ENCODE measurements around the gene C16orf74. TPM values are rescaled to one million over a fixed set of nuclear protein-coding genes. Genes with fewer than 3 reads are reported as not detected.

Gene C16orf74
- total and polyA plus RNA-seq, 9 donors = 0.38 to 1.5 (median 0.63) TPM; not detected in 2

DNA sequence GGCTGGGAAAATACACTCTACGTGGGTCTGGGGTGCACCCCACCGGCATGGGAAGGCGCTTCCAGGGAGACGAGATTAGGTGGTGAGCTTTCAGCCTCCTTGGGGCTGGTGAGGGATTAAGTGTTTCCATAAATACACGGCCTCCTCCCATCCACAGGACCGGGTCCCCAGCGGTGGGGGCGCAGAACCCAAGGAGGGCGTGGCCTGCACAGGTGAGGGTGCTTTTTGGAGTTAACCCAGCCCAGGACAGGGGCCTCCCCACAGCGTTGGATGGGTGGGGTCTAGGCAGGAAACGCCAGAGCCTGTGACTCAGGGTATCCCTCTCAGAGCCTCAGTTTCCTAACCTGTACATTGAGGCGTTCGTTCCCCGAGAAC is 1.1 kb downstream of the C16orf74 start:
- peaks cover 5% of the 10 kb centered on the region for H3K4me1 ChIP-seq (ENCODE audit: insufficient read depth)
- 25 to 36% (median 34%) methylated on average over 12 to 14 of the region's 14 CpGs for WGBS, 3 donors

DNA sequence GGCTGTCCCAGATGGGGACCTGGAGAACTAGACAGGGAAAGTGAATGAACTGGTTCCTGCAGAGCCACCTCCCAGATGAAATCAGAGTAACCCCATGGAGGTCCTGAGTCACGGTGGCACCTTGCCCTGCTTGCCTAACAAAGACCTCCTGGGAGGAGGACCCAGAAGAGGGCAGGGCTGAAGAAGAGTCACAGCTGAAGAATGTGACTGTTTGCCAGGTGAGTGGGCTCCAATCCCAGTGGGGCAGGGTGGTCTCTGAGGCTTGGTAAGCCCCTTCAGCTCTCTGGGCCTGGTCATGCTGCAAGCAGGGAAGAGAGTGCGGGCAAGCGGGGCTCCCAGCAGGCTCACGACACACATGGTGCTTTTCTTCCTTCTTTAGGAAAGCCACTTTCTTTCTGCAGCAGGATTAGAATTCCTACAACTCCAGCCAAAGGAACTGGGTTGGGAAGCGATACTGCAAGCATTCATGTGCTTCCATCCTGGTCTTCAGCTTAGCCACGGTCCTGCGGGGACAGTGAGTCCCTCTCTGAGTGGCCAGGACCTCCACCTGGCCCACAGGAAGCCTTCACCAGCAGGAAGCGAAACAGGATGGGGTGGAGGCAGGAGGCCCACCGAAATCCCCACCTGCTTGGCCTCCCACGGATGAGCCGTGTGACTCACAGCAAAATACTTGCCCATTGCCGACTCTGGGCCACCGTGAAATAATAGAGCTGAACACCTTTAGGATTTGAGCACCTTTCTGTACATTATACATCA is 4.3 kb downstream of the C16orf74 start:
- no peak overlapping the region for H3K27ac ChIP-seq
- H3K9me3 ChIP-seq = no peaks in the 10 kb centered on the region
- intact Hi-C loops (cut with DNase I) = no loop called here
- peaks cover 5% of the 10 kb centered on the region for H3K4me1 ChIP-seq (ENCODE audit: insufficient read depth)
- TF ChIP-seq, protein P1, sequence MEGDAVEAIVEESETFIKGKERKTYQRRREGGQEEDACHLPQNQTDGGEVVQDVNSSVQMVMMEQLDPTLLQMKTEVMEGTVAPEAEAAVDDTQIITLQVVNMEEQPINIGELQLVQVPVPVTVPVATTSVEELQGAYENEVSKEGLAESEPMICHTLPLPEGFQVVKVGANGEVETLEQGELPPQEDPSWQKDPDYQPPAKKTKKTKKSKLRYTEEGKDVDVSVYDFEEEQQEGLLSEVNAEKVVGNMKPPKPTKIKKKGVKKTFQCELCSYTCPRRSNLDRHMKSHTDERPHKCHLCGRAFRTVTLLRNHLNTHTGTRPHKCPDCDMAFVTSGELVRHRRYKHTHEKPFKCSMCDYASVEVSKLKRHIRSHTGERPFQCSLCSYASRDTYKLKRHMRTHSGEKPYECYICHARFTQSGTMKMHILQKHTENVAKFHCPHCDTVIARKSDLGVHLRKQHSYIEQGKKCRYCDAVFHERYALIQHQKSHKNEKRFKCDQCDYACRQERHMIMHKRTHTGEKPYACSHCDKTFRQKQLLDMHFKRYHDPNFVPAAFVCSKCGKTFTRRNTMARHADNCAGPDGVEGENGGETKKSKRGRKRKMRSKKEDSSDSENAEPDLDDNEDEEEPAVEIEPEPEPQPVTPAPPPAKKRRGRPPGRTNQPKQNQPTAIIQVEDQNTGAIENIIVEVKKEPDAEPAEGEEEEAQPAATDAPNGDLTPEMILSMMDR (IDR thresholded peaks at IDR 0.05) = no peak
- TF ChIP-seq EP300 (IDR thresholded peaks at IDR 0.05) (no peak), POLR2A (IDR thresholded peaks at IDR 0.05) (no peak)
- no peaks in the 10 kb centered on the region for H3K36me3 ChIP-seq
- H3K4me3 ChIP-seq = no peak overlapping the region
- H3K27me3 ChIP-seq = no peaks in the 10 kb centered on the region
- no peak for DNase-seq
- 83 to 86% (median 84%) methylated on average over 13 of the region's 13 CpGs for WGBS, 3 donors

More for the DNA sequence above, 1.1 kb downstream of the C16orf74 start:
- peak overlapping the region; percentile 37 for H3K4me3 ChIP-seq
- H3K9me3 ChIP-seq = no peaks in the 10 kb centered on the region
- TF ChIP-seq EP300 (IDR thresholded peaks at IDR 0.05) (no peak), POLR2A (IDR thresholded peaks at IDR 0.05) (no peak)
- TF ChIP-seq, protein P1 (IDR thresholded peaks at IDR 0.05) = no peak
- no peak for DNase-seq
- H3K27ac ChIP-seq = no peak overlapping the region
- H3K36me3 ChIP-seq = no peaks in the 10 kb centered on the region
- intact Hi-C loops (cut with DNase I) = no loop called here
- H3K27me3 ChIP-seq = no peaks in the 10 kb centered on the region

DNA sequence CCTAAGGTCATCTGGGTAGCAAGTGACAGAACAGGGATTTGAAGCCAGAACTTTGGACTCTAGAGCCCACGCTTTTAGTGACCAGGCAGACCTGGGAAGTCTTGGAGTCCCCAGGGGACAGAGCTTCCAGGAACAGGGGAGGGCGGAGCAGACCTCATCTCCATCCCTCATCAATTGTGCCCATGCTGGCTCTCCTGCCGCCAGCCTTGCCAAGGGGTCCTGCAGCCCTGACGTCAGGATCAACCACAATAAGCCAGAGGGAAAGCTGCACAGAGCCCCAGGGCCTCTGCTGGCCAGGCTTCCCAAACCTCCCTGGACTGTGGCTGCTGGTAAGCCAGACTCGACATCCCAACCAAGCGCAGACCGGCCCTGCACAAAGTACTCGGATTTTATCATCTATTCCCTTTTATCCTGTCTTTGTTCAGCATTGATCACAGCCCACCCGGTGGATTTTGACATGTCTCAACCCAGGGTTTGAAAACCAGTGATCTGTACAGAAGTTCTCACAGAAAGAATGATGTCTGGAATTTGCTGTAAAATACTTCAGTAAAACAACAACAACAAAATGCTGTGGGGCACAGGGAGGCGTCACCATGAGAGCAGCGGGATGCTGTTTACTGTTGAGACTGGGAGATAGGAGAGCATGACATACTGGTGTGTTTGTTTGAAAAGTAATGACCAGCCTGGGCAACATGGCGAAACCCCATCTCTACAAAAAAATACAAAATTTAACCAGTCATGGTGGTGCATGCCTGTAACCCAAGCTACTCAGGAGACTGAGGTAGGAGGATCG is 11.8 kb downstream of the C16orf74 start:
- no peaks in the 10 kb centered on the region for H3K36me3 ChIP-seq
- 54 to 74% (median 69%) methylated on average over 13 of the region's 13 CpGs for WGBS, 3 donors
- DNase-seq = no peak
- TF ChIP-seq POLR2A (IDR thresholded peaks at IDR 0.05) (no peak), EP300 (IDR thresholded peaks at IDR 0.05) (no peak)
- TF ChIP-seq, protein P1 (IDR thresholded peaks at IDR 0.05) = no peak
- H3K4me1 ChIP-seq (ENCODE audit: insufficient read depth) = no peaks in the 10 kb centered on the region
- intact Hi-C loops (cut with DNase I) = no loop called here
- no peaks in the 10 kb centered on the region for H3K27me3 ChIP-seq
- H3K27ac ChIP-seq = no peak overlapping the region
- no peak overlapping the region for H3K4me3 ChIP-seq
- H3K9me3 ChIP-seq = no peaks in the 10 kb centered on the region

DNA sequence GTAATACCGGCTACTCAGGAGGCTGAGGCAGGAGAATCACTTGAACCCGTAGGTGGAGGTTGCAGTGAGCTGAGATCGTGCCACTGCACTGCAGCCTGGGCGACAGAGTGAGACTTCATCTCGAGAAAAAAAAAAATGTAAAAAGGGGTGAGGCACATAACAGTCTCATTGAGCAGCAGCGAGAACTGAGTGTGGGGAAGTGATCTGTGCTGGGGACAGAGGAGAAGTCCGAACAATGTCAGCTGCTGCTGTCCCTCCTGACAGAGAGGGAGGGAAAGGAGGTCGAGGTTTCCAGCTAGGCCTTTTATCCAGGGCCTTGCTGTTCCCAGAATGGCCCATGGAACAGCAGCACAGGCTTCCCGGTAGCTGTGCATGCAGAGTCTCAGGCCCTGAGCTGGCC is 14.0 kb downstream of the C16orf74 start:
- TF ChIP-seq, protein P1 (IDR thresholded peaks at IDR 0.05) = no peak
- TF ChIP-seq POLR2A (IDR thresholded peaks at IDR 0.05) (no peak), EP300 (IDR thresholded peaks at IDR 0.05) (no peak)
- Histone ChIP-seq H3K27ac (no peak overlapping the region), H3K4me3 (no peak overlapping the region), H3K9me3 (no peaks in the 10 kb centered on the region), H3K36me3 (no peaks in the 10 kb centered on the region), H3K27me3 (no peaks in the 10 kb centered on the region), H3K4me1 (ENCODE audit: insufficient read depth) (no peaks in the 10 kb centered on the region)
- no peak for DNase-seq
- 86 to 93% (median 87%) methylated on average over 9 of the region's 9 CpGs for WGBS, 3 donors
- intact Hi-C loops (cut with DNase I) = no loop called here

Data from ovary (tissue), 9 donors.